Measurements from ENCODE around the gene DOCK2. TPM values are rescaled to one million over a fixed set of nuclear protein-coding genes. Genes with fewer than 3 reads are reported as not detected.

The DOCK2 gene
- polyA plus RNA-seq, 2 of the 4 experiments (the other 2 are of a cell fraction), result 2.1 to 4.6 TPM

DNA sequence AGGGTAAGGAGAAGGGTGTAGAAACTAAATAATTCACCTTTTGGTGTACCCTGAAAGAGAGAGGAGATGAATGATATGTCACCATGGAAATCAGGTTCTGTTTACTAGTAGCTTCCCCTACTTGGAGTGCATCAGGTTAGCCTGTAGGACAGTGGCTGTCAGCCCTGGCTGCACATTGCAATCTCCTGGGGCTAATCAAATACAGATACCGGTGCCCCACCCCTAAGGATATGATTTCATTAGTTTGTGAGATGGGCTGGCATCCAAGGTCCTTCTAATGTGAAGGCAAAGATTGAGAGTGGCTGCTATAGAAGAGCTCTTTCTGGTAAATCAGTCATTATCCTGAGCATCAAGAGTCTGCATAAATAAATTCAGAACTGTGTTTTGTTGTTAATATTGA is 296.1 kb downstream of the DOCK2 start:
- TF ChIP-seq, protein P1, sequence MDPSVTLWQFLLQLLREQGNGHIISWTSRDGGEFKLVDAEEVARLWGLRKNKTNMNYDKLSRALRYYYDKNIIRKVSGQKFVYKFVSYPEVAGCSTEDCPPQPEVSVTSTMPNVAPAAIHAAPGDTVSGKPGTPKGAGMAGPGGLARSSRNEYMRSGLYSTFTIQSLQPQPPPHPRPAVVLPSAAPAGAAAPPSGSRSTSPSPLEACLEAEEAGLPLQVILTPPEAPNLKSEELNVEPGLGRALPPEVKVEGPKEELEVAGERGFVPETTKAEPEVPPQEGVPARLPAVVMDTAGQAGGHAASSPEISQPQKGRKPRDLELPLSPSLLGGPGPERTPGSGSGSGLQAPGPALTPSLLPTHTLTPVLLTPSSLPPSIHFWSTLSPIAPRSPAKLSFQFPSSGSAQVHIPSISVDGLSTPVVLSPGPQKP (IDR thresholded peaks at IDR 0.05; ENCODE audit: low read depth, low read length), result no peak
- no peak for TF ChIP-seq ZSCAN20 (CRISPR knock-in tag; IDR thresholded peaks at IDR 0.05)
- TF ChIP-seq ESRRA (IDR thresholded peaks at IDR 0.05; ENCODE audit: borderline replicate concordance, low read length), result no peak
- TF ChIP-seq RCOR1 (IDR thresholded peaks at IDR 0.05; ENCODE audit: low read depth, low read length), result no peak
- TF ChIP-seq, protein P2, sequence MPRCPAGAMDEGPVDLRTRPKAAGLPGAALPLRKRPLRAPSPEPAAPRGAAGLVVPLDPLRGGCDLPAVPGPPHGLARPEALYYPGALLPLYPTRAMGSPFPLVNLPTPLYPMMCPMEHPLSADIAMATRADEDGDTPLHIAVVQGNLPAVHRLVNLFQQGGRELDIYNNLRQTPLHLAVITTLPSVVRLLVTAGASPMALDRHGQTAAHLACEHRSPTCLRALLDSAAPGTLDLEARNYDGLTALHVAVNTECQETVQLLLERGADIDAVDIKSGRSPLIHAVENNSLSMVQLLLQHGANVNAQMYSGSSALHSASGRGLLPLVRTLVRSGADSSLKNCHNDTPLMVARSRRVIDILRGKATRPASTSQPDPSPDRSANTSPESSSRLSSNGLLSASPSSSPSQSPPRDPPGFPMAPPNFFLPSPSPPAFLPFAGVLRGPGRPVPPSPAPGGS (IDR thresholded peaks at IDR 0.05), result no peak
- TF ChIP-seq FOSL2 (IDR thresholded peaks at IDR 0.05), result no peak
- TF ChIP-seq FOSL2 (CRISPR knock-in tag; IDR thresholded peaks at IDR 0.05), result no peak
- TF ChIP-seq HOXB5 (CRISPR knock-in tag; IDR thresholded peaks at IDR 0.05), result no peak
- TF ChIP-seq RAD21 (conservative IDR thresholded peaks at IDR 0.05 in 1 of 2, IDR thresholded peaks at IDR 0.05 in 1 of 2), result no peak
- TF ChIP-seq PHF8 (IDR thresholded peaks at IDR 0.05; ENCODE audit: borderline replicate concordance, low read depth), result no peak
- TF ChIP-seq EP300 (IDR thresholded peaks at IDR 0.05), result no peak
- no peak for TF ChIP-seq ZFP36 (IDR thresholded peaks at IDR 0.05; ENCODE audit: borderline replicate concordance, partially characterized antibody)
- no peak overlapping the region for H3K4me2 ChIP-seq
- no peaks in the 10 kb centered on the region for H3K4me1 ChIP-seq
- H3K4me3 ChIP-seq, result no peak overlapping the region
- ATAC-seq, result no peak
- CTCF ChIA-PET, result interaction anchor here (1.5 kb wide), 1 partner anchor 47 kb away, joined by 4 read pairs; the partner anchor contains the start of gene INSYN2B
- no peak for FAIRE-seq
- POLR2A ChIA-PET, result no interaction called here
- no peak overlapping the region for H3K27ac ChIP-seq
- DNase-seq (ENCODE audit: low read depth in 1 of 2, low spot score in 1 of 2), result no peak
- WGBS (ENCODE audit: missing lambda C conversion rate), result 6% methylated on average over 1 of the region's 1 CpG
- H3K9me3 ChIP-seq, result no peaks in the 10 kb centered on the region

DNA sequence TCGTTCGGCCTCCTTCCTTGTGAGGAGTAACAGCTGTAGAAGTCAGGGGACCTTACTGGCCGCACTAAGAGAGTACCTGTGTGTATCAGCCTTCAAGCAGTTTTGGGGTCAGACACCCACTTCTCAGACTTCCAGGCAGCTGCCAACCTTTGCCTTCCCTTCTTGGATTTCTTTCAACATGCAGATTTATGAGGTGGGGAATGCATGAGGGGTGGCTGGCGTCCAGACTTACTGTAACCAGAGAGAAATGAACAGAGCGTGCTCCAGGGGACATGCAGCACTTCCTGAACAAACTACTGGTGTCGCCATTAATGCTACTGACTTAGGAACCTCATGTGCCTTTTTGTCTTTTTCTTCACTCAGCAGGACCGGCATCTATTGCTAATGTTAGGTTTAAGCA is 296.5 kb downstream of the DOCK2 start:
- DNase-seq (ENCODE audit: low read depth in 1 of 2, low spot score in 1 of 2) (no peak), ATAC-seq (no peak), FAIRE-seq (no peak)
- Histone ChIP-seq H3K4me1 (no peaks in the 10 kb centered on the region), H3K27ac (no peak overlapping the region), H3K4me2 (no peak overlapping the region), H3K9me3 (no peaks in the 10 kb centered on the region), H3K4me3 (no peak overlapping the region)
- TF ChIP-seq ZC3H11A (IDR thresholded peaks at IDR 0.05), result no peak
- TF ChIP-seq TFCP2L1 (CRISPR knock-in tag; IDR thresholded peaks at IDR 0.05), result no peak
- no peak for TF ChIP-seq POLR2A (IDR thresholded peaks at IDR 0.05; ENCODE audit: low read length)
- TF ChIP-seq, protein P3, sequence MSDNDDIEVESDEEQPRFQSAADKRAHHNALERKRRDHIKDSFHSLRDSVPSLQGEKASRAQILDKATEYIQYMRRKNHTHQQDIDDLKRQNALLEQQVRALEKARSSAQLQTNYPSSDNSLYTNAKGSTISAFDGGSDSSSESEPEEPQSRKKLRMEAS (IDR thresholded peaks at IDR 0.05), result no peak
- no peak for TF ChIP-seq EHMT2 (IDR thresholded peaks at IDR 0.05; ENCODE audit: low read depth)
- TF ChIP-seq, protein P4, sequence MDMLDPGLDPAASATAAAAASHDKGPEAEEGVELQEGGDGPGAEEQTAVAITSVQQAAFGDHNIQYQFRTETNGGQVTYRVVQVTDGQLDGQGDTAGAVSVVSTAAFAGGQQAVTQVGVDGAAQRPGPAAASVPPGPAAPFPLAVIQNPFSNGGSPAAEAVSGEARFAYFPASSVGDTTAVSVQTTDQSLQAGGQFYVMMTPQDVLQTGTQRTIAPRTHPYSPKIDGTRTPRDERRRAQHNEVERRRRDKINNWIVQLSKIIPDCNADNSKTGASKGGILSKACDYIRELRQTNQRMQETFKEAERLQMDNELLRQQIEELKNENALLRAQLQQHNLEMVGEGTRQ (IDR thresholded peaks at IDR 0.05), result no peak
- TF ChIP-seq, protein P5, sequence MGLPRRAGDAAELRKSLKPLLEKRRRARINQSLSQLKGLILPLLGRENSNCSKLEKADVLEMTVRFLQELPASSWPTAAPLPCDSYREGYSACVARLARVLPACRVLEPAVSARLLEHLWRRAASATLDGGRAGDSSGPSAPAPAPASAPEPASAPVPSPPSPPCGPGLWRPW (IDR thresholded peaks at IDR 0.05), result no peak
- no peak for TF ChIP-seq SREBF2 (IDR thresholded peaks at IDR 0.05)
- no peak for TF ChIP-seq MAZ (IDR thresholded peaks at IDR 0.05; ENCODE audit: borderline replicate concordance, low read depth, low read length)
- TF ChIP-seq HEYL (CRISPR knock-in tag; IDR thresholded peaks at IDR 0.05), result no peak
- TF ChIP-seq CBX2 (IDR thresholded peaks at IDR 0.05; ENCODE audit: borderline replicate concordance, low read depth), result no peak
- no peak for TF ChIP-seq EP300 (IDR thresholded peaks at IDR 0.05)
- TF ChIP-seq, protein P2 (IDR thresholded peaks at IDR 0.05), result no peak
- TF ChIP-seq NR3C1 (IDR thresholded peaks at IDR 0.05), result no peak
- ChIA-PET POLR2A (no interaction called here), CTCF (interaction anchor here (1.0 to 1.5 kb wide), 2 partner anchors 12 to 47 kb away, joined by 4 read pairs; partner anchors contain the start of gene INSYN2B)
- WGBS (ENCODE audit: missing lambda C conversion rate), result 78% methylated on average over 7 of the region's 7 CpGs

All from A549 (cell line).